PC-3 (cell line): ENCODE results near the gene SMYD3. TPM values are rescaled to one million over a fixed set of nuclear protein-coding genes. Genes with fewer than 3 reads are reported as not detected.

ENCODE experiments used
- ATAC-seq: fragments of 200-7000 bp; cut with Tn5 transposase; 2 replicates; pipeline ENCODE4 v1.9.1; 2020; ENCODE audit warnings: mild to moderate bottlenecking, moderate library complexity
- BruUV-seq: library from RNA; stranded (reverse); fragments of 400-500 nt; replicated peaks from 2 replicates; lab custom pipeline; 2021; lab: Mats Ljungman, UMichigan
- CTCF ChIA-PET: fragments of 300-600 bp; sonication (Branson Sonifier 250); formaldehyde crosslinking; loops from one replicate; lab custom pipeline; 2022; ENCODE audit warnings: antibody characterized with exemption; lab: Charles Lee
- POLR2A ChIA-PET: fragments of 300-600 bp; sonication (Branson Sonifier 250); formaldehyde crosslinking; loops from one replicate; lab custom pipeline; 2022; ENCODE audit warnings: antibody characterized with exemption; ENCODE audit not compliant: unreplicated experiment; lab: Charles Lee
- DNase-seq: peaks from one replicate; pipeline ENCODE4 v3.0.0-alpha.2; 2015
- H2AFZ ChIP-seq: fragments of 300-600 bp; sonication (generic); 2 replicates; pipeline ENCODE4 v1.6.0; 2016; ENCODE audit warnings: antibody characterized with exemption, low read length
- H3F3A ChIP-seq: fragments of 300-600 bp; sonication (generic); one replicate; pipeline ENCODE4 v1.6.0; 2017; ENCODE audit warnings: antibody characterized with exemption, low read length, control low read depth, mild to moderate bottlenecking; ENCODE audit not compliant: unreplicated experiment
- H3K27ac ChIP-seq: fragments of 300-600 bp; sonication (generic); 2 replicates; pipeline ENCODE4 v1.5.1; 2016; ENCODE audit warnings: mild to moderate bottlenecking, low read length
- H3K27me3 ChIP-seq: fragments of 300-600 bp; sonication (generic); 2 replicates; pipeline ENCODE4 v1.6.1; 2016; ENCODE audit warnings: low read length, mixed read lengths
- H3K36me3 ChIP-seq: fragments of 300-600 bp; sonication (generic); 2 replicates; pipeline ENCODE4 v1.6.1; 2016; ENCODE audit warnings: low read depth, mixed run types, low read length, mixed read lengths
- H3K4me1 ChIP-seq: fragments of 300-600 bp; sonication (generic); 2 replicates; pipeline ENCODE4 v1.5.1; 2016; ENCODE audit warnings: low read length; ENCODE audit not compliant: insufficient read depth
- H3K4me2 ChIP-seq: fragments of 300-600 bp; sonication (generic); 2 replicates; pipeline ENCODE4 v1.6.0; 2016; ENCODE audit warnings: low read length
- H3K4me3 ChIP-seq: fragments of 300-600 bp; sonication (generic); 2 replicates; pipeline ENCODE4 v1.5.1; 2016; ENCODE audit warnings: mild to moderate bottlenecking, low read length, mixed read lengths
- H3K79me2 ChIP-seq: fragments of 300-600 bp; sonication (generic); 2 replicates; pipeline ENCODE4 v1.6.1; 2017; ENCODE audit warnings: low read length, mixed read lengths
- H3K9ac ChIP-seq: fragments of 300-600 bp; sonication (generic); 2 replicates; pipeline ENCODE4 v1.6.0; 2016; ENCODE audit warnings: mild to moderate bottlenecking, low read length
- H3K9me2 ChIP-seq: fragments of 300-600 bp; sonication (generic); replicated peaks from 2 replicates; pipeline ENCODE4 v1.6.1; 2016; ENCODE audit warnings: mixed run types, low read length, mixed read lengths
- H3K9me3 ChIP-seq: fragments of 300-600 bp; sonication (generic); 2 replicates; pipeline ENCODE4 v1.6.1; 2016; ENCODE audit warnings: low read length, mixed read lengths
- H4K20me1 ChIP-seq: fragments of 300-600 bp; sonication (generic); 2 replicates; pipeline ENCODE4 v1.6.1; 2016; ENCODE audit warnings: low read length, mixed read lengths
- CTCF ChIP-seq: fragments of 300-600 bp; sonication (generic); conservative IDR thresholded peaks from 2 replicates; pipeline ENCODE4 v1.5.1; 2017; ENCODE audit warnings: antibody characterized with exemption, low read depth, mild to moderate bottlenecking, low read length
- EZH2 ChIP-seq: fragments of 300-600 bp; sonication (generic); IDR thresholded peaks from one replicate; pipeline ENCODE4 v1.6.1; 2017; ENCODE audit warnings: antibody characterized with exemption, mild to moderate bottlenecking, low read length; ENCODE audit not compliant: unreplicated experiment
- EZH2phosphoT487 ChIP-seq: fragments of 300-600 bp; sonication (generic); IDR thresholded peaks from 2 replicates; pipeline ENCODE4 v1.6.1; 2018; ENCODE audit warnings: mild to moderate bottlenecking, antibody characterized with exemption, low read length, borderline replicate concordance
- intact Hi-C: fragments of 100-400 bp; cut with micrococcal nuclease; formaldehyde crosslinking; loops from 2 replicates; pipeline ENCODE4 v1.9.0; 2023
- total RNA-seq: library from RNA; depleted of rRNA; stranded (reverse); fragments of >200 nt; gene quantifications from 2 replicates; pipeline ENCODE4 v1.2.3, GENCODE V29; 2014

Gene SMYD3
- total RNA-seq, 1 experiment from 2014 or later, result 33.0 TPM

GRCh38 chr1:246513041-246513440 is 6.0 kb upstream of the SMYD3 start:
- 0 out of 2 replicates have a peak, but pooled peaks cover 4% of the 10 kb centered on the region for H3K36me3 ChIP-seq
- no peaks in the 10 kb centered on the region for H3K27me3 ChIP-seq
- no peaks in the 10 kb centered on the region for H3K4me1 ChIP-seq
- TF ChIP-seq EZH2phosphoT487 (no peak), EZH2 (no peak), CTCF (no peak)
- ATAC-seq, result no peak
- H3K4me3 ChIP-seq, result no peak overlapping the region
- no peak for DNase-seq
- ChIA-PET POLR2A (no interaction called here), CTCF (no interaction called here)
- no peak overlapping the region for H3K9ac ChIP-seq
- peaks cover 31% of the 10 kb centered on the region for H3K9me3 ChIP-seq
- intact Hi-C loops, result no loop called here
- H3F3A ChIP-seq, result no peaks in the 10 kb centered on the region
- no peak overlapping the region for H2AFZ ChIP-seq
- H3K4me2 ChIP-seq, result no peak overlapping the region
- H3K27ac ChIP-seq, result no peak overlapping the region
- no peaks in the 10 kb centered on the region for H4K20me1 ChIP-seq
- BruUV-seq, result no TSS peak
- H3K9me2 ChIP-seq, result no peaks in the 10 kb centered on the region
- no peaks in the 10 kb centered on the region for H3K79me2 ChIP-seq

GRCh38 chr1:246512635-246513034 is 5.6 kb upstream of the SMYD3 start:
- H3K9me2 ChIP-seq, result no peaks in the 10 kb centered on the region
- ChIA-PET POLR2A (no interaction called here), CTCF (no interaction called here)
- no peak overlapping the region for H3K4me3 ChIP-seq
- H3K27me3 ChIP-seq, result no peaks in the 10 kb centered on the region
- BruUV-seq, result no TSS peak
- no peak for DNase-seq
- no peak overlapping the region for H3K4me2 ChIP-seq
- no peaks in the 10 kb centered on the region for H3F3A ChIP-seq
- no peaks in the 10 kb centered on the region for H4K20me1 ChIP-seq
- 0 out of 2 replicates have a peak, but pooled peaks cover 4% of the 10 kb centered on the region for H3K36me3 ChIP-seq
- TF ChIP-seq EZH2phosphoT487, result no peak
- no peak for TF ChIP-seq EZH2
- TF ChIP-seq CTCF, result no peak
- ATAC-seq, result no peak
- H3K9me3 ChIP-seq, result peaks cover 29% of the 10 kb centered on the region
- intact Hi-C loops, result no loop called here
- H3K9ac ChIP-seq, result no peak overlapping the region
- no peaks in the 10 kb centered on the region for H3K79me2 ChIP-seq
- H3K27ac ChIP-seq, result no peak overlapping the region
- no peaks in the 10 kb centered on the region; the same call in 1 of the 2 replicates for H3K4me1 ChIP-seq
- no peak overlapping the region for H2AFZ ChIP-seq

GRCh38 chr1:246512230-246512629 is 5.2 kb upstream of the SMYD3 start:
- no peaks in the 10 kb centered on the region for H3K9me2 ChIP-seq
- no peak overlapping the region for H3K4me3 ChIP-seq
- H3K4me2 ChIP-seq, result no peak overlapping the region
- DNase-seq, result no peak
- H3K27ac ChIP-seq, result no peak overlapping the region
- H3K9ac ChIP-seq, result no peak overlapping the region
- ChIA-PET CTCF (no interaction called here), POLR2A (no interaction called here)
- no peaks in the 10 kb centered on the region for H3K79me2 ChIP-seq
- H3K36me3 ChIP-seq, result 0 out of 2 replicates have a peak, but pooled peaks cover 4% of the 10 kb centered on the region
- H3K27me3 ChIP-seq, result no peaks in the 10 kb centered on the region
- no peaks in the 10 kb centered on the region; the same call in 1 of the 2 replicates for H3K4me1 ChIP-seq
- H2AFZ ChIP-seq, result no peak overlapping the region
- no TSS peak for BruUV-seq
- intact Hi-C loops, result no loop called here
- TF ChIP-seq EZH2 (no peak), CTCF (no peak), EZH2phosphoT487 (no peak)
- no peak for ATAC-seq
- no peaks in the 10 kb centered on the region for H3F3A ChIP-seq
- H3K9me3 ChIP-seq, result peaks cover 25% of the 10 kb centered on the region
- H4K20me1 ChIP-seq, result no peaks in the 10 kb centered on the region
